HG03135 (cell line): ENCODE data around the gene CYP2E1.
"Not testable (repeated sequence)": the region's sequence is repeated elsewhere in the genome, so short reads cannot be mapped to it uniquely, and the experiment has no call there.

ENCODE experiments used
- ATAC-seq: cut with Tn5 transposase; IDR thresholded peaks from one replicate; pipeline ENCODE4 v1.9.1; 2021; ENCODE audit warnings: mild to moderate bottlenecking, moderate library complexity; ENCODE audit not compliant: unreplicated experiment

CYP2E1 gene

DNA sequence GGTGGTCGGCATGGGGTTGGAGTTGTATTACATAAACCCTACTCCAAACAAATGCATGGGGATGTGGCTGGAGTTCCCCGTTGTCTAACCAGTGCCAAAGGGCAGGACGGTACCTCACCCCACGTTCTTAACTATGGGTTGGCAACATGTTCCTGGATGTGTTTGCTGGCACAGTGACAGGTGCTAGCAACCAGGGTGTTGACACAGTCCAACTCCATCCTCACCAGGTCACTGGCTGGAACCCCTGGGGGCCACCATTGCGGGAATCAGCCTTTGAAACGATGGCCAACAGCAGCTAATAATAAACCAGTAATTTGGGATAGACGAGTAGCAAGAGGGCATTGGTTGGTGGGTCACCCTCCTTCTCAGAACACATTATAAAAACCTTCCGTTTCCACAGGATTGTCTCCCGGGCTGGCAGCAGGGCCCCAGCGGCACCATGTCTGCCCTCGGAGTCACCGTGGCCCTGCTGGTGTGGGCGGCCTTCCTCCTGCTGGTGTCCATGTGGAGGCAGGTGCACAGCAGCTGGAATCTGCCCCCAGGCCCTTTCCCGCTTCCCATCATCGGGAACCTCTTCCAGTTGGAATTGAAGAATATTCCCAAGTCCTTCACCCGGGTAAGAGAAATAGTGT is at the start of gene CYP2E1:
CYP2E1 (plus strand) TSS at position 407 of the 632 bp plus-strand sequence; CDS start at position 440, 33 bp downstream.
- no peak for ATAC-seq

DNA sequence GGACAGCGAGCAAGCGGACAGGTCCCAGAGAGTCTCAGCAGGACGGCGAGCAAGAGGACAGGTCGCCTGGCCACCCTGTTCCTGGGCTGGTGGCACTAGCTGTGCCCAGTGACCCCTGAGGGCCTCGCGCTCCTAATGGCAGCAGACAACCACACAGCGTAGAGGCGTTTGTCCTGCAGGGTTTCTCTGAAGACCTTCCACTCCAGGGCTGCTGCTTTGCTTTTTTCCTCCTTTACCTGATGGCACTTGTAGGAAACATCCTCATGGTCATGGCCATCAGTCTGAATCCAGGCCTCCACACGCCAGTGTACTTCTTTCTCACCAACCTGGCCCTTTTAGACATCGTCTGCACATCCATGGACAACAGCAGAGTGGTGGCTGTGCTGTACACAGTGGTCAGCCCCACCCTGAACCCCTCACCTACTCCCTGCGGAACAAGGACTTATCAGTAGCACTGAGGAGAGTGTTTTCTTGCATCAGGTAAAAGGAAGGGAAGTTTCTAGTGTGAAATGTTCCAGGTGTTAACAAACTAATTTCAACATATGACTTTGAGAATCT is 46.0 kb upstream of the CYP2E1 start:
- no peak for ATAC-seq

DNA sequence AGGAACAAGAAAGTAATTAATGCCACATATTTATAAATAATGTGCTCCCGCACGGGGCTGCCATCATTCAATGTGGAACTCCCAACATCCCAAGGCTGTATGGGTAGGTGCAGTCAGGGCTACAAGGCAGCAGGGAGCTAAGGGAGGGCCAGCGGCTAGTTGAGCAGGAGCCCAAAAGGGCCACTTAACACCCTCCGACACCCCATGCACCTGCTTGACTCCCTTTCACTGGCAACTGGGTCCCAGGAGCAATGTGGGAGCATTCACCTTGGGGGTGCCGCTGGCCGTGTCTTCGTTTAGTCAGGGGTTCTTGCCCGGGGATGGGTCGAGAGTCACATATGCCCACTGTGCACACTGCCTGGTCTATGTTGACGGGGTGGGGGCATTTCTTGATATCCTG is 45.5 kb upstream of the CYP2E1 start:
- ATAC-seq: no peak

DNA sequence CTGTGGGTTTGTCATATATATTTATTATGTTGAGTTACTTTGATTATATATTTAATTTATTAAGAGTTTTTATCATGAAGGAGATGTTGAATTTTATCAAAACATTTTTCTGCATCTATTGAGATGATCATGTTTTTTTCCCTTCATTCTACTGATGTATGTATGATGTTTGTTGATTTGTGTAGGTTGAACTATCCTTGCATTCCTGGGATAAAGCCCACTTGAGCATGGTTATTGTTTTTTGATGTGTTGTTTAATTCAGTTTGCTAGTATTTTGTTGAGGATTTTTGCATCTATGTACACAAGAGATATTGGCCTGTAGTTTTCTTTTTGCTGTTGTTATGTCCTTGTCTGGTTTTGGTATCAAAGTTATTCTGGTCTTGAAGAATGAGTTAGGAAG is 42.3 kb upstream of the CYP2E1 start:
- no peak for ATAC-seq

DNA sequence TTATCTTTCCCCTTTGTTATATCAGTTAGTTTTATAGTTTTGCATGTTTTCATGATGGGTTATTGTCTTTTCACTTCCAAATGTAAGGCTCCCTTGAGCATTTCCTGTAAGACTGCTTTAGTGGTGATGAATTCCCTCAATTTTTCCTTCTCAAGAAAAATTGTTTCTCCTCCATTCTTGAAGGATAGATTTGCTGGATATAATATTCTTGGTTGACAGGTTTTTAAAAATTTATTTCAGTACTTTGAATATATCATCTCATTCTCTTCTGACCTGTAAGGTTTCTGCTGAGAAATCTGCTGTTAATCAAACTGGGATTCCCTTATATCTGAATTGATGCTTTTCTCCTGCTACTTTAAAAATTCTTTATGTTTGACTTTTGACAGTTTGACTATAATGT is 40.1 kb upstream of the CYP2E1 start:
- ATAC-seq: no peak

DNA sequence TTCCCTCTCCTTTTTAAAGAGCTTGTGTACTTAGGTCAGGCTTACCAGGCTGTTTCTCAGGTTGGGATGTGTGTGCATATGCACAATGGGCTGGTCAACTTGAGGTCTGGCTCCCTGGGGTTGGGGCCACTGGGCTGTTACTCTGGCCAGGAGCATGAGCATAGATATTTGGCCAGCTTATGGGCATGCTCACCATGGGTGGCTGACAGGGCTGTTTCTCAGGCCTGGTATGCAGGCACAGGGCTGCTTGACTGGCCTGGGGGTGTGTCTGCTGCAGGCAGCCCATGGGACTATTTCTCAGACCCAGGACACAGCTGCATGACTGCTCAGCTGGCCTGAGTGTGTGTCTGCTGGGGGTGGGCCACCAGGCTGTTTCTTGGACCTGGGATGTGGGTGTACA is 38.8 kb upstream of the CYP2E1 start:
- ATAC-seq: no peak

DNA sequence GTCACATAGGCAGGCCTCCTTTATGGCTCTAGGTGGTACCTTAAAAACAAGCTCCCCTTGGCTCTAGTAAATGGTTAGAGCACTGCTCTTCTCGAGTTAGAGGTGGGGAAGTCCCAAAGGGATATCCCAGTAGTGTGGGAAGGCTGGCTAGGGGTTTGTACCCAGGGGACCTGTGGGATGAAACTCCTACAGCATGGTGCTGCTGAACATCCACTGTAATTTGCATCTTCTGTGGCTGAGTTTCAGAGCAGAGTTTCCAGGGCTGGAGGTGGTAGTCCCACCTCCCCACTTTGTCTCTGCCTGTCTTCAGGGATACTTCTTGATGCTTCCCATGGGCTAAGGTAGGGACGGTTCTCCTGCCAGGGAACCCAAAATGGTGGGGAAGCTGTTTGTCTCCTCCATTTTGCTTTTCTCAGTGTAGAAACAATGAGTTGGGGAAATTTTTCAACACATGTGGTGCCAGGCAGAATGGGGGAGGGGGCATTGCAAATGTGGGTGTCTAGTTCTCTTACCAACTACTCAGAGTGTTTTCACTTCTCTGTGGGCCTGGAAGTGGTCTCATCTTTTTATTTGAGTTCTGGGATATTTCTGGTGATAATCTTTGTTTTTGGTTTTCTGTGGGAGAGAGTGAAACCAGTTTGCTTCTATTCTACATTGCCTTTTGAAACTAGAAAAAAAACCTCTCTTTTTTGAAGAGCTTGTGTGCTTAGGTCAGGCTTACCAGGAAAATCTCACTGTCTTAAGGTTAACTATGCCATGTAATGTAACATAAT is 37.2 kb upstream of the CYP2E1 start:
- no peak for ATAC-seq

DNA sequence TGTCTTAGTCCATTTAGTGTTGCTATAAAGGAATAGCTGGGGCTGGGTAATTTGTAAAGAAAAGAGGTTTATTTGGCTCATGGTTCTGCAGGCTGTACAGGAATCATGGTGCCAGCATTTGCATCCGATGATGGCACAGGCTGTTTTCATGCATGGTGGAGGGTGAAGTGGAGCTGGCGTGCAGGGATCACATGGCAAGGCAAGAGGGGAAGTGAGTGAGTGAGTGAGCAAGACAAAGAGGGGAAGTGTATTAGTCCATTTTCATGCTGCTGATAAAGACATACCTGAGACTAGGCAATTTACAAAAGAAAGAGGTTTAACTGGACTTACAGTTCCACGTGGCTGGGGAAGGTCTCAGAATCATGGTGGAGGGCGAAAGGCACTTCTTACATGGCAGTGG is 33.6 kb upstream of the CYP2E1 start:
- not testable (repeated sequence) for ATAC-seq

DNA sequence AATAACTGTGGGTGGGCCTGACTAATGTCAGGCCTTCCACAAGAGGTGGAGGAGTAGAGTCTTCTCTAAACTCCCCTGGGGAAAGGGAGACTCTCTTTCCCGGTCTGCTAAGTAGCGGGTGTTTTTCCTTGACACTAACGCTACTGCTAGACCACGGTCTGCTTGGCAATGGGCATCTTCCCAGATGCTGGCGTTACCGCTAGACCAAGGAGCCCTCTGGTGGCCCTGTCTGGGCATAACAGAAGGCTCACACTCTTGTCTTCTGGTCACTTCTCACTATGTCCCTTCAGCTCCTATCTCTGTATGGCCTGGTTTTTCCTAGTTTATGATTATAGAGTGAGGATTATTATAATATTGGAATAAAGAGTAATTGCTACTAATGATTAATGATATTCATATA is 29.8 kb upstream of the CYP2E1 start:
- ATAC-seq: not testable (repeated sequence)

DNA sequence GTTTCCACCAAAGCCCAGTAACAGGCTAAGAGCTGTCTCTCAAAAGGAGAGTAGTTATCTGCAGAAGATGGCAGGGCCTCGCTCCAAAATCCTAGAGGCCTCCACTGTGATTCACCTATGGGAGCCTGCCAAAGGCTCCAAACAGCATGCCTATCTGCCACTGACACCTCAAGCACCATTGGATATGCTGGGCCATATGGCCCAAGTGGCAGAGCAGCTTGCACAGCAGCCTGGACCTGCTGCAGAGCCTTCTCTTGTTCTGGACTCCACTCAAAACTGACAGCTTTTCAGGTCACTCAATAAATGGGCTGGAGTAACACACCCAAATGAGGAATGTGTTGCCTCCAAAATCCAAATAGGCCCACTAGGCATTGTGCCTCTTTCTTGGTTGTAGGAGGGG is 28.0 kb upstream of the CYP2E1 start:
- ATAC-seq: not testable (repeated sequence)

DNA sequence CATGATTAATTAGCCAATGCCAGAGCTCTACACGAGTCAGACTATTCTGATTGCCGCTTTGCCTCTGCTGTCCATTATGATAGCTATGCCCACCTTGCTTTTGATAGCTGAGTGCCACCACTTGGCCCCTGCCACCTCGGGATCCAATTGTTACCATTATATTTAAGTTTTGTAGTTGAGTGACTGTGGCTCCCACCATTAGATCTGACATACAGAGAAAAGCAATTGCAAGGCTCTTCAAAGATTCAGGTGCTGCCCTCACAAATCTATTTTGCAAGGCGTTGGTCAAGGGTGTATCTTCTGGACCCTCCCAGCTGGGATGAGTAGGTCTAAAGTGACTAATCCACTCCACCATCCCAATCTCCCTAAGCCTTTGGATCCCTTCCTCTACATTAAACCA is 26.3 kb upstream of the CYP2E1 start:
- ATAC-seq: not testable (repeated sequence)

DNA sequence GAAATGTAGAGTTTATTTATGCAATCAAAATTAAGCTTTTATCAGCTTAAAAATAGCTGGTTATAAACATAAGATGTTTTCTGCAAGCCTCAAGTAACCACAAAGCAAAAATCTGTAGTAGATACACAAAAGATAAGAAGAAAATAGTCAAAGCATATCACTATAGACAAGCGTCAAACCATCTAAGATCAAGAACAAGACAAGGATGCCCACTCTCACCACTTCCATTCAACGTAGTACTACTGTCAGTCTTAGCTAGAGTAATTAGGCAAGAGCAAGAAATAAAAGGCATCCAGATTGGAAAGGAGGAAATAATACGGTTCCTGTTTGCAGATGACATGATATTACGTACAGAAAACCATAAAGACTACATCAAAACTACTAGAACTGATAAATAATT is 17.5 kb upstream of the CYP2E1 start:
- ATAC-seq: no peak

DNA sequence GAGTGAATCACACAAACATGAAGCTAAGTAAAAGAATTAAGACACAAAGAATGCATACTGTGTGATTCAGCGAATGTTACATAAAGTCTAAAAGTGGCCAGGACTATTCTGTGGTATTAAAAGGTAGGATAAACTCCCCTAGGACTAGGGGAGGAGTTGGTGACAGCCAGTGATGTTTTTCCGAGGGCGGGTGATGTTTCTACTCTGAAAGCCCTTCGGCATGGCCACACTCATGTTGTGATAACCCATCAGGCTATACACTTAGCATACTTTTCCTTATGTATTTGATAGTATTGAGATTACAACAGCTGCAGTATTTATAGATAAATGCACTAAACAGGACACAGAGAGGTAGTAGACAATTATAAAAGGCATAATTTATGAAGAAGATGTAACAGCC is 15.8 kb upstream of the CYP2E1 start:
- no peak for ATAC-seq

DNA sequence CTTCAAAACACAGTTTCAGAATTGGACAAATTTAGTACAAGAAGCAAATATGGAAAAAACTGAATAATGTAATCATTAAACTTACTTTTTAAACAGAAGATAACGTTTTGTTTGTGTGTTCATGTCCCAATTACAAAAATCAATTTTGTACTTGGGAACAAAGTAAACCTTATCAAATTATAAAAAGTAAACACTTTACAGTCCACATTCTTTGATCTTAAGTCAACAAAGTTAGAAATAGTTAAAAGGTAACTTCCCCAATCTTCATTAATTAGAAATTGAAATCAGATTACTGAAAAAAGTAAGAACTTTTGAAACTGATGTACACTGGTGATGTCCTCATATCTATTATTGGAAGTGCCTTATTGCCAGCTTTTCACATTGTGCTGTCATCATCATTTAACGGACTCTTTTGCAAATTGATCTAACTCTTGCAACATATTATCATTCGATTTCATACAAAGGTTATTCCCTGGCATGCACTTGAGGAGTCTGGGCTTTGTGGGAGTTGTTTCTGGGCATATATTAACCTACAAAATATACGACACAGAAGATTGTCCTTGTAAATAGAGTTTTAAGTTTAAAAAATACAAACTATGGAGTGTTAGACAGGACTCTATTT is 15.1 kb upstream of the CYP2E1 start:
- ATAC-seq: no peak

DNA sequence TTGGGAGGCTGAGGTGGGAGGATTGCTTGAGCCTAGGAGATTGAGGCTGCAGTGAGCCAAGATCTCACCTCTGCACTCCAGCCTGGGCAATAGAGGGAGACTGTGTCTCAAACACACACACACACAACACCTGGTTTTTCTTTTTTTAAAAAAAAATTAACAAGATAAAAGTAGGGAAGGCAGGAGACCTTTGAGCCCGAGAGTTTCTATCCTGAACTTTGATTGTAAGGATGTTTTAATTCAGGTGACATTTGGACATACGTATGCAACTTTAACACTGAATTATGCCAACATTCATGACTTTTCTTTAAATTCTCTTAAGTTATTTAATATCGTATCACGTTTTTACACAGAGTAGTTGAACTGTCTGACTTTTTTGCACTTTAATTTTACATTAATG is 11.7 kb upstream of the CYP2E1 start:
- ATAC-seq: no peak

DNA sequence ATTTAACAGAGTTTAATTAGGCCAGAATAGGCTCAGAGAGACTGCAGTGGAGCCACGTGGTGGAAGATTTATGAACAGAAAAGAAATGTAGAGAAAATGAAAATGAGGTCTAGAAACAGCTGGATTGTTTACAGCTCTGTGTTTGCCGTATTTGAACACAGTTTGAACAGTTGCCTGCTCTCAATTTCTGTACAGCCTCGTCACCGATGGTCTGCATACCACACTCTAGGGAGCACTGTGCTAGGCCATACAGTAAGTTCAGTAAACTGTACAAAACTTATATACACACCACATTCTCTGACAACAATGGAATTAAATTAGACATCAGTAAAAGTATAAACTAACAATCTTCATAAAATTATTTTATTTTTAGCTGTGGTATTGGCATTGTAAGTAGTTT is 11.1 kb upstream of the CYP2E1 start:
- no peak for ATAC-seq

DNA sequence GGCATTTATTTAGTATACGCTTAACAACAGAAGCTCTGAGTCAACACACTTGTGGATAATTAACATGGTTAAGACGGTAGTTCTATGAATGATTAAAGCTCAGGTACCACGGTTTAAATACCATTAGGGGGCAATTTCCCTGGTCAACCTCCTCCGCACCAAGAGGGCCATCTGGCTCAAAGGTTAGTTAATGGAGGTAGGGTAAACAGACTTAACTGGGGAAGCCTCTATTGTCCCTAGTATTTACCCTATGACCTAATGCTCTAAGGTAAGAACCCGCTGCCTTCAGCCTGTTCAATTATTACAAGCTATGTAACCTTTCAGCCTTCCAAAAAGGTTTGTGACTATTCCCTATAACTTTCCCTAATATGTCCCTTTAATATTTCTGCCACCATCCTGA is 8.6 kb upstream of the CYP2E1 start:
- ATAC-seq: not testable (repeated sequence)

DNA sequence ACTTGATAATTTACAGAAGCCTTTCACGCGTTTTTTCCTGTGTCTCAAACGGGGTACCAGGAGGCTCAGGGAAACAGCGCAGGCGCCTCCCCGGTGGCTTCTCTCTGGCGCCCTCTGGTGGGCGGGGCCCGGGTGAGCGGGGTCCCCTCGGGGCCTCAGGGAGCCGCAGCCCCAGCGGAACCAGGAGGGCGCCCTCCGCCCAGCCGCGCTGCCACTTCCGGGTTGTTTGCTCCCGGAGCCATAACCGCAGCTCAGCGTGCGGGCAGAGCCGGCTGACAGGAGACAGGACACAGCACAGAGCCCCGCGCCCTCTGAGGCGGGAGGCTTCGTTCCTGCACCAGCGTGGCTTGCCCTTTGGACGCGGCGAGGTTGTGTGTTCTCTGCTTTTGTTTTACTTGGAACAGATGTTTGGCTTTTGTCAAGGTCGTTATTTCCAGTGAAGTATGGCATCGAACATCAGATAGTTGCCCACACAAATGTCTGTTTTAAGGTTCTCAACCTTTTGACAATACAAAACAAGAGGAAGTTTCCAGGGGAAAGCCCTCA is 6.9 kb upstream of the CYP2E1 start:
- peak; percentile 90 for ATAC-seq

DNA sequence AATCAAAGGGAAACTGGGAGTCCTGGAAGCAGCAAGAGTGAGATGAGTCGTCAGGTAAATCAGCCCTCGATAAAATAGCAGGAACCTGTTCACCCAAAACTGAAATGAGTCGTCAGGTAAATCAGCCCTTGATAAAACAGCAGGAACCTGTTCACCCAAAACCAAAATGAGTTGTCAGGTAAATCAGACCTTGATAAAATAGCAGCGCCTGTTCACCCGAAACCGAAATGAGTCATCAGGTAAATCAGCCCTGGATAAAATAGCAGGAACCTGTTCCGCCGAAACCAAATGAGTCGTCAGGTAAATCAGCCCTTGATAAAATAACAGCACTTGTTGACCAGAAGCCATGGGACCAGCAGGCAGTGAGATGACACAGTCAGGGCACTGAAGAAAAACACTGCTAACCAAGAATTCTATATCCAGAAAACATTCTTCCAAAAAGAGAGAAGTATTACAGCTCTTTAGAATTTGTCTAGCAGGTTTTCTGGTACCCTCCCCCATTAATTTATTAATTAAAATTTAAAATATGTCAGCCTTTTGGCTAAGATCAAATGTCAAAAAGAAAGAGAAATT is 3.4 kb upstream of the CYP2E1 start:
- no peak for ATAC-seq

DNA sequence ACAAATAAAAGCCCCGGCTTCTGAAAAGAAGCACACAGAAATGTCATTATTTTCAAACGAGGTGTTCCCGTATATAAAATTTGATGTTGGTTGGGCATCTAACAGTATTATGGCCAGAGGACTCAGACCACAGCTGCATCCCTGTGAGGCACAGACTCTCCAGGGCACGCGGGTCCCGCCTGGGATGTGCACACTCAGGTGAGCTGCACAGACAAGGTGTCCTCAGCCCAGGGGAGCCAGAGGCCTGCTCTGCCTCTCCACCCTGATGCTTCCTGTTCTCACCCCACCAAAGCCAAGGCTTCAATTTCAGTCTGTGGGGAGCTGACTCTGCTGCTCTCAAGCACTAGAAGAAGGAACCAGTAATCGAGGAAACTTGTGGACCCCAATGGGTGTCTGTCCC is 1.7 kb upstream of the CYP2E1 start:
- ATAC-seq: no peak

DNA sequence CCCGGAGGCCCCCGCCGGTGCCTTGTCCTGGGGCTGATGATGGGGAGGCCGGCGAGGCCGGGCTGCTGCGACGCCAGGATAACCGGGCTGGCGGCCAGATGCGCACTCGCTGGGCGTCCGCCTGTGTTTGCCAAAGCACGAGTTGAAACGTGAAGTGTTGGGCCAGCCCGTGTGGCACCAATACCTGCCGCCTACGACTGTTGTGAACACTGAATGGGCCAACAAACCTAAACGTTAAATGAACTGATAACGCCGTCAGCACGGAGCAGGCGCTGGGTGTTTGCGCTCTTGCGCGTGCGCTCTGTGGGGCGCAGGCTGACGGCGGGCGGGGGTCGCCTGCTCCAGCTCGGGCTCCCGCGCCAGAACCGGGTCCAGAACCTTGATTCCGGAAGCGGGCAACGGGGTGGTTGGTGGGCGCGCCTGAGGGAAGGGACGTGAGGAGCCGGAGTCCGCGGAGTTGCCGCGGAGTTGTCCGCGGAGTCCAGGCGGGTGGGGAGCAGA is 658 bp downstream of the CYP2E1 start:
- ATAC-seq: no peak
